ENCODE data around the gene C9orf43. TPM values are rescaled to one million over a fixed set of nuclear protein-coding genes. Genes with fewer than 3 reads are reported as not detected.

Gene C9orf43
- total and polyA plus RNA-seq, 4 donors = 0.27 to 1.2 (median 0.51) TPM

- WGBS, 2 donors = 82 to 83% methylated on average over 4 of the region's 4 CpGs
- Histone ChIP-seq H3K4me1 (ENCODE audit: control insufficient read depth in 5 of 5, insufficient read depth in 5 of 5, low read length in 5 of 5) (no peaks in the 10 kb centered on the region), H3K4me3 (no peak overlapping the region), H3K27ac (ENCODE audit: low read depth in 1 of 2, low read length in 1 of 2) (peak overlapping the region in 1 of 2 donors; percentile 1), H3K36me3 (ENCODE audit: control insufficient read depth in 4 of 4, insufficient read depth in 4 of 4, low read length in 4 of 4) (peaks cover 8 to 36% (median 30%) of the 10 kb centered on the region in 4 donors), H3K9ac (ENCODE audit: insufficient read depth in 1 of 2, low read length in 2 of 2) (no peak overlapping the region), H3K9me3 (ENCODE audit: control insufficient read depth in 4 of 4, insufficient read depth in 3 of 4, low read length in 3 of 4) (no peaks in the 10 kb centered on the region), H3K27me3 (ENCODE audit: control insufficient read depth in 3 of 3, insufficient read depth in 3 of 3, low read length in 2 of 3) (no peaks in the 10 kb centered on the region)
- ATAC-seq (ENCODE audit: insufficient read depth, low FRiP score) = peak; percentile 53
- DNase-seq = no peak
- no peak for TF ChIP-seq CTCF (IDR thresholded peaks at IDR 0.05; ENCODE audit: control extremely low read depth, extremely low read depth)
Observed at GRCh38 chr9:113386571-113387393, 23.8 kb upstream of the C9orf43 start.

GRCh38 chr9:113387560-113388230, 22.9 kb upstream of the C9orf43 start:
- WGBS, 2 donors = 80 to 85% methylated on average over 9 of the region's 9 CpGs
- no peak for ATAC-seq (ENCODE audit: insufficient read depth, low FRiP score)

GRCh38 chr9:113388833-113389232, 21.7 kb upstream of the C9orf43 start:
- 94 to 98% methylated on average over 13 of the region's 13 CpGs for WGBS, 2 donors
- Histone ChIP-seq H3K4me3 (no peak overlapping the region), H3K9ac (ENCODE audit: insufficient read depth in 1 of 2, low read length in 2 of 2) (no peak overlapping the region), H3K9me3 (ENCODE audit: control insufficient read depth in 4 of 4, insufficient read depth in 3 of 4, low read length in 3 of 4) (no peaks in the 10 kb centered on the region), H3K27ac (ENCODE audit: low read depth in 1 of 2, low read length in 1 of 2) (no peak overlapping the region), H3K4me1 (ENCODE audit: control insufficient read depth in 5 of 5, insufficient read depth in 5 of 5, low read length in 5 of 5) (no peaks in the 10 kb centered on the region), H3K27me3 (ENCODE audit: control insufficient read depth in 3 of 3, insufficient read depth in 3 of 3, low read length in 2 of 3) (no peaks in the 10 kb centered on the region), H3K36me3 (ENCODE audit: control insufficient read depth in 4 of 4, insufficient read depth in 4 of 4, low read length in 4 of 4) (peaks cover 8 to 43% (median 40%) of the 10 kb centered on the region in 4 donors)
- DNase-seq (no peak), ATAC-seq (ENCODE audit: insufficient read depth, low FRiP score) (no peak)
- no peak for TF ChIP-seq CTCF (IDR thresholded peaks at IDR 0.05; ENCODE audit: control extremely low read depth, extremely low read depth)

More at GRCh38 chr9:113387560-113388230, 22.9 kb upstream of the C9orf43 start:
- H3K9ac ChIP-seq (ENCODE audit: insufficient read depth in 1 of 2, low read length in 2 of 2) = no peak overlapping the region
- peaks cover 8 to 39% (median 37%) of the 10 kb centered on the region in 4 donors for H3K36me3 ChIP-seq (ENCODE audit: control insufficient read depth in 4 of 4, insufficient read depth in 4 of 4, low read length in 4 of 4)
- no peak for TF ChIP-seq CTCF (IDR thresholded peaks at IDR 0.05; ENCODE audit: control extremely low read depth, extremely low read depth)
- H3K4me1 ChIP-seq (ENCODE audit: control insufficient read depth in 5 of 5, insufficient read depth in 5 of 5, low read length in 5 of 5) = no peaks in the 10 kb centered on the region
- H3K4me3 ChIP-seq = no peak overlapping the region
- H3K27ac ChIP-seq (ENCODE audit: low read depth in 1 of 2, low read length in 1 of 2) = no peak overlapping the region
- no peaks in the 10 kb centered on the region for H3K9me3 ChIP-seq (ENCODE audit: control insufficient read depth in 4 of 4, insufficient read depth in 3 of 4, low read length in 3 of 4)
- DNase-seq = no peak
- H3K27me3 ChIP-seq (ENCODE audit: control insufficient read depth in 3 of 3, insufficient read depth in 3 of 3, low read length in 2 of 3) = no peaks in the 10 kb centered on the region
